ENCODE measurements around the gene ZNF564.

ZNF564 gene

DNA sequence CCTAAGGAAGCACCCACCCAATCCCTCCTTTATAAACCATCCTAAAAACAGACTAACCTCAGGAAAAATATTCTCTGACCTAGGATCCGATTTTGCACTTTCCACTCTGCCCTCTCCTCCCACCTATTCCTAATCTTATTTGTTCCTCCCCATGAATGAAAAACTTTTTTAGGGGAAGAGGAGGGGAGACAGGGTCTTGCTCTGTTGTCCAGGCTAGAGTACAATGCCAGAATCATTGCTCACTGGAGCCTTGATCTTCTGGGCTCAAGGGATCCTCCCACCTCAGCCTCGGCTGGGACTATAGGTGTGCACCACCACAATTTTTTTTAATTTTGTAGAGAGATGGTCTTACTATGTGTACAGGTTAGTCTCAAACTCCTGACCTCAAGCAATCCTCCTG lies 4.4 kb downstream of the ZNF564 start:
- peaks cover 20% of the 10 kb centered on the region for H3K4me1 ChIP-seq (ENCODE audit: control insufficient read depth, insufficient read depth, low read length)
- no peak overlapping the region for H3K9ac ChIP-seq (ENCODE audit: low read length)
- no peaks in the 10 kb centered on the region for H3K27me3 ChIP-seq (ENCODE audit: control insufficient read depth, insufficient read depth, low read length)
- no peaks in the 10 kb centered on the region for H3K9me3 ChIP-seq (ENCODE audit: control insufficient read depth, low read length)
- H3K4me3 ChIP-seq (ENCODE audit: low read length) = no peak overlapping the region
- H3K36me3 ChIP-seq (ENCODE audit: control insufficient read depth, insufficient read depth, low read length) = no peaks in the 10 kb centered on the region

DNA sequence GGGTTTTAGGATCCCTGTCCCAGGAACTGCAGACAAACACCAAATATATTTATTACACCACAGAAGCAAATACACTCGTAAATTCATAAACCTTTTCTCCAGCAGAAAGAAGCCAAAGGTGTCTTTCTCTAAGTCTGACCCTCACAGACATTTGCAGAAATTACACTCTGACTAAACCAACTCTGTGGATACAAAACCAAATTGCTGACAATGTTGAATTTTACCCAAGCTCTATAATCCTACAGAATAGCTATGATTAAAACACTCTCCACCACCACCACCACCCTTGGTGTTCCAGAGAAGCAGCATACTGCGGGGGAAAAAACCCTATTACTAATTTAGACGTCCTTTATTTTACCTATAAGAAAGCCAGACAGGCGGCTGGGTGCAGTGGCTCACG lies 5.2 kb downstream of the ZNF564 start:
- peaks cover 20% of the 10 kb centered on the region for H3K4me1 ChIP-seq (ENCODE audit: control insufficient read depth, insufficient read depth, low read length)
- no peaks in the 10 kb centered on the region for H3K9me3 ChIP-seq (ENCODE audit: control insufficient read depth, low read length)
- no peak overlapping the region for H3K4me3 ChIP-seq (ENCODE audit: low read length)
- no peak overlapping the region for H3K9ac ChIP-seq (ENCODE audit: low read length)
- H3K36me3 ChIP-seq (ENCODE audit: control insufficient read depth, insufficient read depth, low read length) = no peaks in the 10 kb centered on the region
- H3K27me3 ChIP-seq (ENCODE audit: control insufficient read depth, insufficient read depth, low read length) = no peaks in the 10 kb centered on the region

DNA sequence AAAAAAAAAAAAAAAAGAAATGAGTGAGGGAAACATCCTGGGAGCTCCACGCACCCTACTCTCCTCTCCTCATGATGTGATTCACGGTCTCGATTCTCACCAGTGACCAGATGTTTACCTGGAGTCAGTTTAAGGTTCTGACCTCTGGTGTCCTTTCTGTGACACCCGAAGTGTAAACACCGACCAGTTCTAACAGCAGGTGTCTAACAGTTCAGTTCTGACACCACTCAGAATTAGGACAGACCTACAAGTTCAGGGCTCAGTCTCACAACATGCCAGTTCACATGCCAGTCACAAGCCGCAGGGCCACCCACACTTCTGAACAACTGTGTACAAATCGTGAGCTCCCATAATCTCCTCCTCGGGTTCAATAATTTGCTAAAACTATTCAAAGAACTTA lies 6.0 kb downstream of the ZNF564 start:
- Histone ChIP-seq H3K4me3 (ENCODE audit: low read length) (no peak overlapping the region), H3K27me3 (ENCODE audit: control insufficient read depth, insufficient read depth, low read length) (no peaks in the 10 kb centered on the region), H3K4me1 (ENCODE audit: control insufficient read depth, insufficient read depth, low read length) (peaks cover 20% of the 10 kb centered on the region), H3K36me3 (ENCODE audit: control insufficient read depth, insufficient read depth, low read length) (no peaks in the 10 kb centered on the region), H3K9me3 (ENCODE audit: control insufficient read depth, low read length) (no peaks in the 10 kb centered on the region), H3K9ac (ENCODE audit: low read length) (no peak overlapping the region)

DNA sequence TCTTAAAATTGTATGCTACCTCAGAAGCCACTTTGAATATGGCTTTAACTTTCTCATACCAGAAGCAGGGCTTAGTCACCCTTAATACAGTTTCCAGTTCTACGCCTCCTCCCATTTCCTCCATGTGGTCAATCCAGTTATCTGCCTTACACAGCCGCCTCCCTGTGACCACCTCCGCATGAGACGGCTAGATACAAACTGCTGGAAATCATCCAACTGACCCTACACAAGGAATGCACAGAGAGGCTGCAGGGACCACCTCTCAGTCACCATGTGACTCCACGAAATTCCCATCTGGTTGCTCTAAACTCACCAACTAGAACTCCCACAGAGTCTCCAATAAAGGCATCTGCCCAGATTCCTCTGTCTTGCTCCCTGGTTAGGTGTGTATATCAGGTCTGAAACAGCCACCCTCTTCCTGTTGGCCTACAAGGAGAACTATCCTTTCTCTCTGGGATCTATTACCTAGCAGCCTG lies 6.8 kb downstream of the ZNF564 start:
- Histone ChIP-seq H3K4me1 (ENCODE audit: control insufficient read depth, insufficient read depth, low read length) (peaks cover 16% of the 10 kb centered on the region), H3K9me3 (ENCODE audit: control insufficient read depth, low read length) (no peaks in the 10 kb centered on the region)

DNA sequence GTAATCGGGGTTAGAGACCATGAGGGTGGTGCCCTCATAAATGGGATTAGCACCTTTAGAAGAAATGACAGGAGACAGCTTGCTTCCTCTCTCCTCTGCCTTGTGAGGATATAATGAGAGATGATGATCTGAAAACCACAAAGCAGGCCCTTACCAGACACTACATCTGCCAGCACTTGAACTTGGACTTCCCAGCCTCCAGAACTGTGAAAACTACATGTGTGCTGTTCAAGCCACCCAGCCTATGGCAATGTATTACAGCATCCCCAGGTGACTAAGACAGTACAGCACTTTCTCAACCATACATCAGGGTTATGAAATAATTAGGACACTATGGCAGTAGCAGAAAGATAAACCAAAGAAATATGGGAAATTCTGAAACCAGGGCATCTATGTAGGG lies 7.4 kb downstream of the ZNF564 start:
- Histone ChIP-seq H3K4me3 (ENCODE audit: low read length) (no peak overlapping the region), H3K9me3 (ENCODE audit: control insufficient read depth, low read length) (no peaks in the 10 kb centered on the region), H3K27me3 (ENCODE audit: control insufficient read depth, insufficient read depth, low read length) (no peaks in the 10 kb centered on the region), H3K9ac (ENCODE audit: low read length) (no peak overlapping the region), H3K4me1 (ENCODE audit: control insufficient read depth, insufficient read depth, low read length) (peaks cover 10% of the 10 kb centered on the region), H3K36me3 (ENCODE audit: control insufficient read depth, insufficient read depth, low read length) (no peaks in the 10 kb centered on the region)

More for the DNA sequence above, 6.8 kb downstream of the ZNF564 start:
- Histone ChIP-seq H3K9ac (ENCODE audit: low read length) (no peak overlapping the region), H3K4me3 (ENCODE audit: low read length) (no peak overlapping the region), H3K27me3 (ENCODE audit: control insufficient read depth, insufficient read depth, low read length) (no peaks in the 10 kb centered on the region), H3K36me3 (ENCODE audit: control insufficient read depth, insufficient read depth, low read length) (no peaks in the 10 kb centered on the region)

DNA sequence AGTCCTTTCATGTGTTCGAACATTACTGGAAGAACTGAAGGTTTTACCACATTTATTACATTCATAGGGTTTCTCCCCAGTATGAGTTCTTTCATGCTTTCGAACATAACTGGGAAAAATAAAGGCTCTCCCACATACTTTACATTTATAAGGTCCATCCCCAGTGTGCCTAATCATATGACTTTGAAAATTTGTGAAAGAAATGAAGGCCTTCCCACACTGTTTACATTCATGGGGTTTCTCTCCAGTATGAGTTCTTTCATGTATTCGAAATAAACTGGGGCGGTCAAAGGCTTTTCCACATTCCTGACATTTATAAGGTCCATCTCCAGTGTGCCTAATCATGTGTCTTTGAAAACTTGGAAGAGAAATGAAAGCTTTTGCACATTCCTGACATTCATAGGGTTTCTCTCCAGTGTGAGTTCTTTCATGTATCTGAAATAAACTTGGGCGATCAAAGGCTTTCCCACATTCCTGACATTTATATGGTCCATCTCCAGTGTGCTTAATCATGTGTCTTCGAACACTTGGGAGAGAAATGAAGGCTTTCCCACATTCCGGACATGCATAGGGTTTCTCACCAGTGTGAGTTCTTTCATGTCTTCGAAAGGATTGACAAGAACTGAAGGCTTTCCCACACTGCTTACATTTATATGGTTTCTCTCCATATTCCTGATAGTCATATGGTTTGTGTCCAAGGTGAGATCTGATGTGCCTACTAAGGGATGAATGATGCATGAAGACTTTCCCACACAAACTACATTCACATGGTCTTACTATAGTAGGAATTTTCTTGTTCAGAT lies 24.0 kb downstream of the ZNF564 start:
- no peaks in the 10 kb centered on the region for H3K27me3 ChIP-seq (ENCODE audit: control insufficient read depth, insufficient read depth, low read length)
- H3K36me3 ChIP-seq (ENCODE audit: control insufficient read depth, insufficient read depth, low read length) = peaks cover 19% of the 10 kb centered on the region
- H3K4me1 ChIP-seq (ENCODE audit: control insufficient read depth, insufficient read depth, low read length) = no peaks in the 10 kb centered on the region
- no peak overlapping the region for H3K9ac ChIP-seq (ENCODE audit: low read length)
- H3K4me3 ChIP-seq (ENCODE audit: low read length) = peak overlapping the region; percentile 2
- peaks cover 60% of the 10 kb centered on the region for H3K9me3 ChIP-seq (ENCODE audit: control insufficient read depth, low read length)

DNA sequence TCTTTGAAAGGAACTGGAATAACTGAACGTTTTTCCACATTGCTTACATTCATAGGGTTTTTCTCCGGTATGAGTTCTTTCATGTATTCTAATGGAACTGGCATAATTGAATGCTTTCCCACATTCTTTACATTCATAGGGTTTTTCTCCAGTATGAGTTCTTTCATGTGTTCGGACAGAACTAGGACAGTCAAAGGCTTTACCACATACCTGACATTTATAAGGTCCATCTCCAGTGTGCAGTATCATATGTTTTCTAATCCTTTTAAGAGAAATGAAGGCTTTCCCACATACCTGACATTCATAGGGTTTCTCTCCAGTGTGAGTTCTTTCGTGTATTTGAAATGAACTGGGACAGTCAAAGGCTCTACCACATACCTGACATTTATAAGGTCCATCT lies 24.7 kb downstream of the ZNF564 start:
- Histone ChIP-seq H3K9me3 (ENCODE audit: control insufficient read depth, low read length) (peaks cover 60% of the 10 kb centered on the region), H3K9ac (ENCODE audit: low read length) (no peak overlapping the region), H3K4me1 (ENCODE audit: control insufficient read depth, insufficient read depth, low read length) (no peaks in the 10 kb centered on the region), H3K4me3 (ENCODE audit: low read length) (peak overlapping the region; percentile 2), H3K36me3 (ENCODE audit: control insufficient read depth, insufficient read depth, low read length) (peaks cover 19% of the 10 kb centered on the region), H3K27me3 (ENCODE audit: control insufficient read depth, insufficient read depth, low read length) (no peaks in the 10 kb centered on the region)

DNA sequence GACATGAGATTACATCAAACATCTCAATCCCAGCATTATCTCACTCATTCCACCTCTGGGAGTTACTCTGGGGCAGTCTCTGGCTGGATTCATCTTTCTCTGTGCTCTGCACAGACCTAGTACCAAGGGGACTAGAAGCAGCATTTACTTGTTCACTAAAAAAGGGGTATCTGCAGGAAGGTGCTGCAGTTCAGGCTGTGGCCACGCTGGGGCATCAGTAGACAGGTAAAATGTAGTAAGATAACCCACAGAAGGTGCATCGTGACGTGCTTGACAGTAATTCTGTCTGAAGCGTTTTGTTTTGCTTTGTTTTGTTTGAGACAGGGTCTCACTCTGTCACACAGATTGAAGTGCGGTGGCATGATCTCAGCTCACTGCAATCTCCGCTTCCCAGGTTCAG lies 29.3 kb downstream of the ZNF564 start:
- Histone ChIP-seq H3K9me3 (ENCODE audit: control insufficient read depth, low read length) (peaks cover 28% of the 10 kb centered on the region), H3K9ac (ENCODE audit: low read length) (no peak overlapping the region)

DNA sequence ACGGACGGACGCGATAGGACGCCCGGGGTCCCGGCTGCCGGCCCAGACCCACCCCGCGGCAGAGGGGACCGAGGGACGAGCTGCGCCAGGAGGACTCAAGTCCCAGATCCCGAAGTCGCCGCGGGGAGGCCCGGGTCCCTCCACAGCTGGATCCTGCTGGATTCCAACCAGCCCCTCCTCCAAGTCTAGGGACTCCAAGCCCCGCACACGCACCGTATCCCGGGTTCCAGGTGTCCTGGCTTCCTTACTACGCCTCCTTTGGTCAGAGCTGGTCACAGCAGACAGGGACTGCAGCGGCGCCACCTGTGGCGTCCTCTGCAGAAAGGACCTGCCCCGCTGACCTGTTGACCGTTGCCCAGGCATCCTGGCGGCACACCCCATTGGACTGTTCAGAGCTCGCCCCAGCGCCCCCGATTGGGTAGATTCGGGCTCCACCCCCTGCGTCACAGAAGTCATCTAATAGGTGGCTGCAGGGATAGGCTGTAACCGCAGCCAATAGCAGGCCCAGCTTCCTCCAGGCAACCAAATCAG lies 37.7 kb downstream of the ZNF564 start:
- H3K4me1 ChIP-seq (ENCODE audit: control insufficient read depth, insufficient read depth, low read length) = no peaks in the 10 kb centered on the region
- no peaks in the 10 kb centered on the region for H3K36me3 ChIP-seq (ENCODE audit: control insufficient read depth, insufficient read depth, low read length)
- H3K27me3 ChIP-seq (ENCODE audit: control insufficient read depth, insufficient read depth, low read length) = no peaks in the 10 kb centered on the region
- no peak overlapping the region for H3K4me3 ChIP-seq (ENCODE audit: low read length)
- no peaks in the 10 kb centered on the region for H3K9me3 ChIP-seq (ENCODE audit: control insufficient read depth, low read length)
- H3K9ac ChIP-seq (ENCODE audit: low read length) = no peak overlapping the region

More for the DNA sequence above, 29.3 kb downstream of the ZNF564 start:
- H3K27me3 ChIP-seq (ENCODE audit: control insufficient read depth, insufficient read depth, low read length) = no peaks in the 10 kb centered on the region
- H3K36me3 ChIP-seq (ENCODE audit: control insufficient read depth, insufficient read depth, low read length) = peaks cover 4% of the 10 kb centered on the region
- H3K4me3 ChIP-seq (ENCODE audit: low read length) = no peak overlapping the region
- no peaks in the 10 kb centered on the region for H3K4me1 ChIP-seq (ENCODE audit: control insufficient read depth, insufficient read depth, low read length)

DNA sequence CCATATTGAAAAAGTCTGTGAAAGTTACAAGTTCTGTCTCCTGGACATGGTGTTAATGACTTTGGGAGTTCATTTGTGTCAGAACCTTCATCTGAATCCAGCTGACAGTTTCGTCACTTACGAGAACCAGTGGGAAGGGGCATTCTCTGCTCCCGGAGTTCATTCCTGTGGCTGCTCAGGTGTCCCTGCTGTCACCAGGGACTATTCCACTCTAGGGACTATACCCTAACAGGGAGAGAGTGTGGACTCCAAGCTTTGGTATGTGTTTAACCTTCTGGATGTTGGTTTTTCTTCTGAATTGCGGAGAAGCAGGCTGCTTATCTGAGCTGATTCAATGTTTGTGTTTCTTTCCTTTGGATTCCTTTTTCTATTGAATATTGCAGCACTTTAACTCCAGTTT lies 54.2 kb downstream of the ZNF564 start:
- H3K9ac ChIP-seq (ENCODE audit: low read length) = peak overlapping the region; percentile 12
- H3K4me3 ChIP-seq (ENCODE audit: low read length) = no peak overlapping the region
- H3K27me3 ChIP-seq (ENCODE audit: control insufficient read depth, insufficient read depth, low read length) = no peaks in the 10 kb centered on the region
- no peaks in the 10 kb centered on the region for H3K9me3 ChIP-seq (ENCODE audit: control insufficient read depth, low read length)
- no peaks in the 10 kb centered on the region for H3K36me3 ChIP-seq (ENCODE audit: control insufficient read depth, insufficient read depth, low read length)
- H3K4me1 ChIP-seq (ENCODE audit: control insufficient read depth, insufficient read depth, low read length) = peaks cover 7% of the 10 kb centered on the region

DNA sequence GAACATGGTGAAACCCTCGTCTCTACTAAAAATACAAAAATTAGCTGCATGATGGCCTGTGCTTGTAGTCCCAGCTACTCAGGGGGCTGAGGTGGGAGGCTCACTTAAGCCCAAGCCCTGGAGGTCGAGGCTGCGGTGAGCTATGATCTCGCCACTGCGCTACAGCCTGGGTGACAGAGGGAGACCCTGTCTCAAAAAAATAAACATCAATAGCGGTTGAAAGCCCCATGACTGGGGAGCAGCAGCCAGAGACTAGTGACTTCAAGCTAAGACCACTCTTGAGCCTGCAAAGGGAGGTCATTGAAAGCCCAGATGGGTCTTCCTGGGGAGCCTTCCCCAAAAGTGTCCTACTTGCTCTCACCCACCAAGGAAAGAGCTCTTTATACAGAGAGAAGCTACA lies 54.8 kb downstream of the ZNF564 start:
- Histone ChIP-seq H3K27me3 (ENCODE audit: control insufficient read depth, insufficient read depth, low read length) (no peaks in the 10 kb centered on the region), H3K4me3 (ENCODE audit: low read length) (no peak overlapping the region), H3K4me1 (ENCODE audit: control insufficient read depth, insufficient read depth, low read length) (peaks cover 7% of the 10 kb centered on the region), H3K36me3 (ENCODE audit: control insufficient read depth, insufficient read depth, low read length) (no peaks in the 10 kb centered on the region), H3K9ac (ENCODE audit: low read length) (no peak overlapping the region), H3K9me3 (ENCODE audit: control insufficient read depth, low read length) (no peaks in the 10 kb centered on the region)

DNA sequence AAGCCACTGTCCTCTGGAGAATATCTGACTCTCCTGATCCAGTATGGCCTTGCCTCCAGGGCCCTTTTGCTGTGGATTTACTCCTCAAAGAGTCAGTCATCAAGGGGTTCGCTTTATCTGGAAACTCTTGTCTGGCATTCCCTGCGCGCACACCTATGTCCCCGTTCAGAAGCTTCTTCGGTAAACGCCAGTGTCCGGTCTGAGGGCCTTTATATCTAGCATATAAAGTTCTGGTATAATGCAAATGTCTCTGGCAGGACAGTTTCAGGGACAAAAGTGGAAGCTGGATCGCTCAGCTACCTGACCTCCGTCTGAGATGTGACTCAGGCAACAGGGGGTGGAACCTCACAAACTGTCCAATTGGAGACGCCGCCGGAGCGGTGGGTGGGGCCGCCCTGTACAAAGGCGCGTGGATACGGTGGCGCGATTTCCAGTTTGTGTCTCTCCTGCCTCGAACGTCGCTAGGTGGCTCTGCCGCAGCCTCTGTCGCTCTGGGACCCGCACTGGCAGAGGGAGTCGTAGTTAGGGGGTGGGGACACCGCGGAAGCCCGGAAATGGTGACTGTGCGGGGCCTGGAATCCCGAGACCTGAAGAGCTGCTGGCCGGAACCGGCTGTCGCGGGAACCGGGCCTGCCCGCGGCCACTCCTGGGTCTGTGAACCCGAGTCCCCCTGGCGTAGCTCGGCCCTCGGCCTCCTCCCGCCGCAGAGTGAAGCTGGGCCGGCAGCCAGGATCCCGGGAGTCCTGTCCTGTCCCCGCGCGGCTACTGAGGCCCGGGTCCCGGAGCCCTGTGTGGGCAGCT lies 56.1 kb downstream of the ZNF564 start:
- Histone ChIP-seq H3K4me1 (ENCODE audit: control insufficient read depth, insufficient read depth, low read length) (peaks cover 7% of the 10 kb centered on the region), H3K4me3 (ENCODE audit: low read length) (peak overlapping the region; percentile 68), H3K9me3 (ENCODE audit: control insufficient read depth, low read length) (no peaks in the 10 kb centered on the region), H3K36me3 (ENCODE audit: control insufficient read depth, insufficient read depth, low read length) (no peaks in the 10 kb centered on the region), H3K9ac (ENCODE audit: low read length) (peak overlapping the region; percentile 90), H3K27me3 (ENCODE audit: control insufficient read depth, insufficient read depth, low read length) (no peaks in the 10 kb centered on the region)
